ENCODE data around the gene PAPPA.

The PAPPA gene

DNA sequence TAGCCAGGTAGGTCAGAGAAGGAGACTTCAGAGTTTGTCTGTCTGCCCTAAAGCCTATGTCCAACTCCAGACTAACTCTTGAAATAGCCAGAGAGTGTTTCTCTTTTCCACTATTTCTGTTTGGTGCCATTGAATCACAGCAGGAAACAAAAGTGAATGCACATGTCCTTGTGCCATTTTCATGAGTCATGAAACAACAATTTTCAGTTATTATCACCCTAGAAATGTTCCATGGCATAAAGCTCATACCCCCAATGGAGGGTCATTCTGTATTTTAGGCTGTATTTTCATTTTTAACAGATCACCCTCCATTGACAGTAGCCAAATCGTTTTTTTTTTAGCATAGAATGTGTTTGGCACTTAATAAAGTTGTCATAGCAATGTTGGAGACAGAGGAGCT, 124.7 kb downstream of the PAPPA start:
- DNase-seq: no peak

DNA sequence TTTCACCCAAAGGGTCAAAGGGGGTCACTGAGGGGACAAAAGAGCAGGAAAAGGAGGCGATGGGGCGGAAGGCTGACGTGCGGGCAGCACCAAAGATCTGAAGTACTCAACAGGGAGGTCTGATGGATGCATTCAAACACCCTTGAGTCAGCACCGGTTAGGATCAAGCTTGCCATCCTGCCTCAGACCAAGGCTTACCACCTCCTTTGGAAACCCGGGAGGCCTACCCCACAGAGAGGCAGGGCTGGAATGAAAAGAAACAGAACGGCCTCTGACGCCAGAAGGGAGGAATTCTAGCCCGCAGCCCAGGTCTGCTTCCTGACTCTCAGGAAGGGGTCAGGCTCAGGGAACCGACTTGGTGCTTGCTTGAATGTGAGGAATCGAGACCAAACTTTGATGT, 125.6 kb downstream of the PAPPA start:
- no peak for DNase-seq

DNA sequence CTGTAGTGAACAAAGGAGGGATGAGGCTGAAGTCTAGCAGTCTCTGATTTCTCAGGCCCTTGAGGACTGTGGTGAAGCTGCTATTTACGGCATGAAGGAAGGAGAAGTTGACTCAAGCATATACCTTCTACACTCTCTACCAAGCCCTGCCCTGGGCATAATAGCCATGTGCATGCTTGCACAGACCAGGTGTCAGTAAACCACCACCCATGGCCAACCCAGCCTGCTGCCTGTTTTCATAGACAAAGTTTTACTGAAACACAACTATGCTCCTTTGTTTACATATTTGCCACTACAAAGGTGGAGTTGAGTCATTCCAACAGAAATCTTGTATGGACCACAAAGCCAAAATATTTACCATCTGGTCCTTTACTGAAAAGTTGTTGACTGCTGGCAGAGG, 126.9 kb downstream of the PAPPA start:
- no peak for DNase-seq

DNA sequence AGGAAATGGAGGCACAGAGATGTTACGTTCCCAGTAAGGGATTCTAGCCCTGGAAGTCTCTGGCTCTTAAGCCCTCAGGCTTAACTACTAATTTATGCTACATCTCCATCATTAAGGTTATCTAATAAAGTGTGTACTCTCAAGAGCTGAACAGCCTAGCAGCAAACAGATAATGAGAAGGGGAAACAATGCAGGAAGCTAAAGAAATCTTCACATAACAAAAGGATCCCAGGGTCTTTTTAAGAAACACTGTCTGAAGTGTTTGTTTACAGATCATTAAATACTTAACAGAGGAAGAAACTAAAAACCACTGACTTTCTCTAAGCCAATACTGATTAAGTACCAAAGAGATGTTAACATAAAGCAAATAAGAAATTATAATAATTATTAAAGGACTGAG, 129.0 kb downstream of the PAPPA start:
- no peak for DNase-seq

- DNase-seq: no peak
These were observed 130.9 kb downstream of the PAPPA start for GRCh38 chr9:116284518-116284917.

GRCh38 chr9:116285320-116285719, 131.7 kb downstream of the PAPPA start:
- no peak for DNase-seq

DNA sequence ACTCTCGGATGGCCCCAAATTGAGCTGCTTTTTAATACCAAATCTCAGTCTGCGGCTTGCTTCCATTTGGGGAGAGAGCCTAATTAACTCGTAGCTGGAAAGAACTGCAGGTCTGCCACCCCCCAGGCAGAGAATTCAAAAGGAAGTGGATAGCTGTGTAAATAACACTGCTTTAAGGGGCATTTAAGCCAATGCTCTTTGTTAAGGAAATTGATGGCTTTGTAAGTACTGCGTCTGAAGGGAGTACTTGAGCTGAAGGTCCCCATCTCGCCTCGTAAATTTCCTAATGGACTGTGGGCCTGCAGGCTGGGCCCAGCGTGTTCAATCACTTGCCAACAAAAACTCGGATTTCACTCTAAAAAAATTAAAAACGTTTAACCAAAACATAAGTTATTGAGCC, 132.7 kb downstream of the PAPPA start:
- DNase-seq: no peak

DNA sequence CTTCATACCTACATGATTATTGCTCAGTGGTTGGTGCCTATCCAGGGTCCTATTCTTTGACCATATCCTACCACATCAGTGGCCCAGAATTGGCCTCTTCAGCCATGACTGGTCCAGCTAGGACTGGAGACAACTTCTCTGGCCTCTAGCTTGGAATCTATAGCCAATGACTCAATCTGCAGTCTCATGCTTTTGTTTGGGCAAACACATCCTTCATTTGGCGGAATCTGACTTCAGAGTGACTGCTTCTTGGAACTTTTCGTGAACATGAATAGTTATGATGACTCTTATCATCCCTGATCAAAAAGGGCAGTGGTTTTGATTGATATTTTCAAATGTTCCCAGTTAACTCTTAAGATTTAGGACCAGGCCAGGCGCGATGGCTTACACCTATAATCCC, 134.1 kb downstream of the PAPPA start:
- no peak for DNase-seq

- no peak for DNase-seq
These were observed 135.1 kb downstream of the PAPPA start for GRCh38 chr9:116288658-116289057.

- no peak for DNase-seq
These were observed 143.8 kb downstream of the PAPPA start for GRCh38 chr9:116297346-116297745.

DNA sequence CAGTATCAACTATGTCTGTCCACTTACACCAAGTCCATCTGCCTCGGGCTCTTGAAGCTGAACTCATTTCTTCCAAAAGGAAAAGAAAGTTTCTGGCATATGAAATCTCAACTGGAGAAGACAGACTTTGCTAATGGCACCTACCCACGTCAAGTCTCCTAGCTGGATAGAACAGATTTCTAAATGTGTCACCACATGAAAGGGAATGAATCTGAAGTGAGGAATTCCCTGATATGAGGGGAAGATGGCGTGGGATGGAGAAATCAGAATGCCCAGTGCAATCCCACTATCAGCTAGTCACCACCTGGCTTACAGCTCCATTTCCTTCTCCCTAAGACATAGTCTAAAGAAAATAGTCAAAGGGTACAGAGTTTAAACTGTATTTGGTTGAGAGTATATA, 144.7 kb downstream of the PAPPA start:
- DNase-seq: no peak

GRCh38 chr9:116298878-116299391, 145.3 kb downstream of the PAPPA start:
- no peak for DNase-seq

- no peak for DNase-seq
These were observed 146.8 kb downstream of the PAPPA start for GRCh38 chr9:116300360-116300870.

- DNase-seq: no peak
These were observed 149.7 kb downstream of the PAPPA start for GRCh38 chr9:116303270-116303669.

GRCh38 chr9:116303886-116304538, 150.4 kb downstream of the PAPPA start:
- DNase-seq: no peak

DNA sequence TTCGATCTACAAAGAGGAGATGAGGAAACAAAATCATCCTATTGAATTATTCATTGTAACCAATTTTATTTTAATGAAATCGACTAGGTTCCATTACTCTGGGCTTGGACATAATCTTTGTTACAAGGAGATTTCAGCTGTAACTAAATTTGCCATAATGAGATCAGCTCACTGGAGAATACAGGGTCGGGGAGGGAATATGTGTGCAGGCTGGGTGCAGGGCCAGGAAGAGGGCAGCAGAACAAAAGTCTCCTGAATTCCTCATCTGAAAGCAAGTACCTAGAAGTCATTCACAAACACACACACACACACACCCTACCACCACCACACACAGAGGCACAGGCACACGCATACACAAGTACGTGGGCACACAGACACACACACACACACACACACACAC, 151.2 kb downstream of the PAPPA start:
- no peak for DNase-seq

DNA sequence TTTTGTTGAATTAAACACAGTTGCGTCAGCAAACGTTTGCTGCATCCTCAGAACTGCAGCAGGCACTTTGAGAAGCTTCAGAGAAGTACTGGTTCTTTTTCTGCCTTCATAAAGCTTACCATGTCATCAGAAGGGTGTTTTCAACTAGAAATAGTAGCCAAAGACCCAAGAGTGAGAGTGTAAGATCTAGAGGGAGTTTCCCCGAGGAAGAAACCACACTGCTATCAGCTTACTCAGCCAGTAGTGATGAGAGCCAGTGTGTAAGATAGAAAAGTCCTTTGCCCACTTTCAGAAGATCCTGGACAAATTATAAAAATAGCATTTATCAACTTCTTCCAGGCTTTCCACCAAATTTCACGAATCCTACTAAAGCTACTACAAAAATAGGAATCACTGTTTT, 154.5 kb downstream of the PAPPA start:
- DNase-seq: no peak

GRCh38 chr9:116309900-116310611, 156.5 kb downstream of the PAPPA start:
- DNase-seq: no peak

DNA sequence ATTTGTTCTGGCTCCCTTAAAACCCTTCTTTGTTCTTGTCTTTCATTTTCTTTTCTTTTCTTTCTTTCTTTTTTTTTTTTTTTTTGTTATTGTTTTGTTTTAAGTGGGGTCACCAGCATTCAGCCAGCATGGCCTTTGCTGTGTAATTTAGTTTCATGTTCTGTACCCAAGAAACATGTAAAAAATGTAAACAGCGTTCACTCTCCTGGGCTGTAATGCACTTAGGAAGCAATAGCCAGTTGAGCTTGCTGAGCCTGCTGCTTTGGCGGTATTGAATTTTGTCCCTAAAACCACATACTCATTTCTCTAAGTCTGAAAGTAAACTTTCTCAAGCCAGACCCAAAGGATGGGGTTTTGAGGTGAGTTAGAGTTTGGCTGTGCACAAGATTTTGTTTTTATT, 158.6 kb downstream of the PAPPA start:
- no peak for DNase-seq

DNA sequence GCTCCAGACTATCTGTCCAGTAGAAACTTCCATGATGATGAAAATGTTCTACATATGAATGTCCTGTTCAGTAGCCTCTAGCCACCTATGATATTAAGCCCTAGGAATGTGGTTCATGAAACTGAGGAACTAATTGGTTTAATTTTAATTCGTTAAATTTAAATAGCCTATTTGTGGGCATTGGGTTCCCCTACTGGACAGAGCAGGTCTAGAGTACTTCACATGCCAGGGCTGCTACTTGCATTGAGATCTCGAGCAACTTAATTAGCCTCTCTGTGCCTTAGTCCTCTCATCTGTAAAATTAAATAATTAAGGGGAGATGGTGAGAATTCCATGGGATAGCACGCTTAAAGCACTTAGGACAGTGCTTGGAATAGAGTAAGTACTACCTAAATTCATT, 160.0 kb downstream of the PAPPA start:
- no peak for DNase-seq

GRCh38 chr9:116316246-116316645, 162.7 kb downstream of the PAPPA start:
- no peak for DNase-seq

DNA sequence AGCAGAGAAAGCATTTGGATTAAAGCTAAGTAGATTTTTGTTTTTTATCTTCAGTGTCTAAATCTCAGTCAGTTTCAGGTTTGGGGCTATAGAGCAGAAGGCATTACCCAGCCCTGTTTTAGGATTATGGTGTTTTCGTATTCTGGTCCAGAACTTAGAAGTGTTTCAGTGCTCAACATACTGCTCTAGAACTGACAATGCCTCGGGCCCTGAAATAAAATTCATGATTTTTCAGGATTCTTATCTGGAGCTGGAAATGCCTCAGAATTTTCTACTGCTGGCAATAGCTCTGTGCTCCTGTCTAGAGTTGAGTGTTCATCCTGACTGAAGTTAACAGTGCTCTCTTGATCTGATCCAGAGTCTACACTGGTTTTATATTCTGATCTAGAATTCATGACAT, 163.9 kb downstream of the PAPPA start:
- DNase-seq: no peak

GRCh38 chr9:116318468-116319374, 165.1 kb downstream of the PAPPA start:
- DNase-seq: no peak

All from stimulated activated CD4-positive, alpha-beta T cell treated with anti-CD3 and anti-CD28 coated beads, Interleukin-4, amount 100 ng/mL, for 1 hour (primary cell).